ENCODE data around the gene MB21D2.
A peak's percentile ranks its signal among the peaks of the same experiment; 100 is the strongest.

The MB21D2 gene

DNA sequence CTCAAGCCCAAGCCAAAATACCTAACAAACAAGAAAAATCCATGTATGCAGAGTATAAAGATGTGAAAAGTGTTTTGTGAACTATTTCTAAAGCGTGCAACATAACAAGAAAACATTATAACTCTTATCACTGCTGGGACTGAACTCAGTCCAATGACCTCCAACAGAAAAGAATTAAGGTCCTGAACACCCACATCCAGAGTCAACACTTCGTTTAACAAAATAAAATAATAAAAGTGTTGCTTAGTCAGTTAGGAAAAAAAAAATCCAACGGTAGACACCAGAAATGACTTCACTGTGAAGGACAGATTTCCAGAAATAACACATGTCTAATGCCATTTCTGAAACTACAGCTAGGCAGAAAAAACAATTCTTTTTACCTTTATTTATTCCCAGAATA lies 28.0 kb downstream of the MB21D2 start:
- DNase-seq, result no peak

DNA sequence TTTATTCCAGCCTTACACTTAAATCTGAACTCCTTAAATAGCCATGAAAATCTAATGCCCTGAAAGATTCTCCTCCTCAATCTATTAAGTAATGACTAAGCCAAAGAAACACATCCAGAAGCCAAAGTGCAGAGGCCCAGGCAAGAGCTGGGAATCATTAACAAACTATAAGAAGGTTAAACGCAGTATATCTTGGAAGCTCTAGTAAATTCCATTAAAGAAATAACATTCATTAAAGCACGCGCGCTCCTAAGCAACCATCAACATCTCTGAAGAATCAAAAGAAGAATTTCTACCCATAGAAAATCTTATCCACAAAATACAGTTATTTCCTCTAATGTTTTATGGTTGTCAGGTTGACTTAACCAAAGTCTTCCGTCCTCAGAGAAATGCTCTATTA lies 29.5 kb downstream of the MB21D2 start:
- no peak for DNase-seq

DNA sequence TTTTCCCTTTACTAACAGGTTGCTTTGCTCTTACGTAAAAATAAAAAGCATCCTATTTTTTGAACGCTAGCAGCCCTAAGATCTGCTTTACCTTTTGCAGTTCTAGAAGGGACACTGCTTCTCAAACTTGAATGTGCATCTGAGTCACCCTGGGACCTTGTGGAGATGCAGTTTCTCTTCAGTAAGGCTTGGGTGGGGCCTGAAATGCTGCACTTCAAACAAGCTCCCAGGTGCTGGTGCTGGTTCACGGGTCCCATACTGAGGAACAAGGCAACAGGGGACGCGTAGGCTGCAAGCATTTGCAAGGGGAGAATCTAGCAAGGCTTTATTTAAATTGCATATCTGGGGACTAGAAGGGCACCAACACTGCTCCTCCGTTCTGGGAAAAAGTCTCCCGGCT lies 30.0 kb downstream of the MB21D2 start:
- DNase-seq, result no peak

DNA sequence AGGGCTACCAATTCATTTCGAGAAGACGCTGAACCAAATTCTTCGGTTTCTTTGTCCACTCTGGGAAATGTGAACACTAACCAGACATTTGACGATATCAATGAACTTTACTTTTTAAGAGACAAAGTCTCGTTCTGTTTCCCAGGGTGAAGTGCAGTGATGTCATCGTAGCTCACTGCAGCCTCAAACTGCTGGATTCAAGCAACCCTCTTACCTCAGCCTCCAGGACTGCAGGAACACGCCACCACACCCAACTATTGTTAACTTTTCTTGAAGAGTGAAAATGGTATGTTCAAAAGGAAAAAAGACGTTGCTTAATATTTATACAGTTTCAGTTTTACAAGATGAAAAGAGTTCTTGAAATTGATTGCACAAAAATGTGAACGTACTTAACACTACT lies 30.6 kb downstream of the MB21D2 start:
- no peak for DNase-seq

DNA sequence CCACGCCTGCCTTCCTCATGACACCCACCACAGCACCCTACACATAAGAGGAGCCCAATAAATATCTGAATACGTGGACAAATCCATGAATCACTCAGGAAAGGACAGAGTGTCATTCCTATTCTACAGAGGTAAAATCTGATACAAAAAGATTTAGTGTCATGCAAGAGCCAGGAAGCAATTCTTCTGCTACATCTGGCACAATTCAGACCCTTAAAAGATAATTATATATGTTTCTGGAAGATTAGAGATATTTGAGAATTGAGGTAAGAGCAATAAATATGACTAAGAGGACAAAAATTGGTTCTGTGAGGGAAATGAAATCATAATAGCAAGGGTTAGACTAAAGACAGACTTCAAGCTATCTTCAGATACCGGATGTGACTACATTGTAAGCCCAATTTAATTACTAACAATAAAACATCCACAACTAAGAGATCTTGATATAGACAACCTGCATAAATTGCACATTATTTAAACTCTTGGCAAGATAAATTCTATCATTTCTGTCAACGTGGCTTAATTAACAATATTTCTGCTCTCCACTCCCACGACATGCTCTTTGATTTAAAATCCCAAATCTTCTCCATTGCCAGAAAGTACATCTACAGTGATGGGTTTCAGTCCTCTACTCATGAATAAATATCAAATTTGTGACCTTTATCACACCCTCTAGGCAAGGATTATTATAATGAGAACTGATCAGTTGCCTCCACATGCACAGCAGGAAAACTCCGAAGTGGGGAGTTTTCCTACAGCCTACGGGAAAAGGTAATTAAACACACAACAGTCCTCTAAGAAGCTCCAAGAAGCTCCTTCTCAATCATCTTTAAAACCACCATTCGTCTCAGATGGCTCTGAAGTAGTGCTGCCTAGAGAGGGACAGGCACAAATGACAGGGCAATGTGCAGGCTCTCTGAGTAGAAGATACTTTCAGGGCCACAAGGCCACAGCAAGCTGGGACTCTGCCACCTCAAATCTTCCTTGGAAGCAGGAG lies 32.6 kb downstream of the MB21D2 start:
- no peak for DNase-seq

DNA sequence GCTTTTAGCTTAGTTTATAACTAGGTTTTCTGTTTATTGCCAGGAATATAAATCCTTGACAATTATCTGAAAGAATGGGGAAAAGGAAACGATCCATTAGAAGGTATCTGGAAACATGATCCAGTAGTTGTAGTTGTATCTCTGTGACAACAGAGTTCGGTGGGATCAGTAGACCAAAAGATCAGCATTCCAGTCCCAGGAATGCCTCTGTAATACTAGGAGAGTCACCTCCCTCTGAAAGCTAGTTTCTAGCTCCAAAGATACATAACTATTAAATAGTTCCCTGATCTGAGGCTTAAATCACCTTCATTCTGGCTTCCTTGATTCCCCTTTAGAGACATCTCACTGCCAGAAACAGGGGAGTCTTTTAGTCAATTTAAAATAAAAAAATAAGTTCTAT lies 34.1 kb downstream of the MB21D2 start:
- DNase-seq, result no peak

DNA sequence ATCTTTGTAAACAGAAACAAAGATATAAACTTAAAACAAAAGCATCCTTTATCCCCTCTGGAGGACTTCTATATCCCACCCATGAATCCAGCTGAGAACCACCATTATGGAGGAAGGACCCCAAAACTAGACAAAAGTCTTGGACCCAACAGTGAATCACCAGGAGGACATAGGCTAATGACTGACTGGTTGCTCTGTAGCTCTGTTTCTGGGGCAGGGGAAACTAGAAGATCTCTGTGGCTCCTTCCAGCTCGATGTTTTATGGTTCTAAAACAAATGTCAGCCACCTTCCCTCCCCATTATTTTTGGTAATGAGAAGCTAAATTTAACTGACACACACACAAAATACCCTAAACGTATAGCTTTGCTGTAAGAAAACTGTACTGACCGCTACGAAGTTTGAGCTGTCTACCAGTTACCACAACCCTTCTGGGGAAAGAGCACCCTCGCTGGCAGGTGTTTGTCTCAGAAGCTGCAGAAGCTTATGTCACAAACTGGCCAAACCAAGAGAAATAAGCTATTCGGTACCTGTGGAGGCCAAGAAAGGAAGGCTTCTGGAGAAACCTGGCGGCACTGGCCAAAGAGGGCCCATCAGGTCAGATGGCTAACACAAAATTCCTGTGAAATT lies 36.4 kb downstream of the MB21D2 start:
- no peak for DNase-seq

DNA sequence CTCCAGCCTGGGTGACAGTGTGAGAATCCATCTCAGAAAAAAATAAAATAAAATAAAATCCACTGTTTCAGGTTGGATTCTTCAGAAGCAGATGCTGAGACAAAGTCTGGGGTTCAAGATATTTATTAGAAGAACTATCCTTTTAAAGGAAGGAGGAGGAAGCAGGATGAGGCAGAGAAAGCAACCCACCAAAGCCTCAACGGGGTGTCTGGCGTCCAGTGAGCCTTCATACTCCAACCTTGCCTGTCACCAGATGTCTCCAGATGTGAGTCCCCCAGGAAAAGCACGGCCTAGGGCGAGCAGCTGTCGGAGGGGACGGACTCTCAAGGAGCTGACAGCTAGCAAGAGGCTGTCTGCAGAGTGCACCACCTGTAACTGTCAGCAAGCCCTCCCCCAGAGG lies 37.3 kb downstream of the MB21D2 start:
- DNase-seq, result no peak

DNA sequence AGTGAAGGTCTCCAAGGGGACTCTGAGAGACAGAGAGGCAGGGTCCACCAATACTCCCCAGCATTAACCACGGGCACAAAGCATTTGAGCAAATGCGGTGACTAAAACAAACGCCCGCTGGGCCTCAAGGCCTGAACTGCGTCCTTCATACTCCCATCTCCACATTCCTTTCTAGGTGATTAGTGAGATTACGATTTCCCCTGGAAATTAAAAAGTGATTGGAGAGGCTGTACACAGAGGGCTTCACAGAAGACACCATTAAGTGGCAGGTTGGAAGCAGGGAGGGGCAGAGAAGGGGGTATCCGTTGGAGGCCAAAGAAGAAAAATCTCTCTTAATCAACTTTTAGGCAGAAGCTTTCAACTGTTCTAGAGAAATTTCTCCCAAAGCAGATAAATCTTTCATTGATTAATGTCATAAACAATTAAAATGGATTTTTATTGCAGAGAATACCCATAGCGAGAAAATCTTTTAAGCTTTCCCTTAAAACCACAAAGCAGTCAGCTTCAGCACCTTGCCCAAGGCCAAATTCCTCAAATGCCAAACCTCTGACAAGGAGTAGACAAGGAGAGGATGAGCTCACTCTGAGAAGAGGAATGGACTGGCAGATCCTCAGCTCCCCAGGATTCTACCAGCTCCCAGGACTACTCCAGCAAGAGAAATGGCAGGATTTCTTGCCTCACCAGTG lies 38.2 kb downstream of the MB21D2 start:
- DNase-seq, result peak; percentile 63

DNA sequence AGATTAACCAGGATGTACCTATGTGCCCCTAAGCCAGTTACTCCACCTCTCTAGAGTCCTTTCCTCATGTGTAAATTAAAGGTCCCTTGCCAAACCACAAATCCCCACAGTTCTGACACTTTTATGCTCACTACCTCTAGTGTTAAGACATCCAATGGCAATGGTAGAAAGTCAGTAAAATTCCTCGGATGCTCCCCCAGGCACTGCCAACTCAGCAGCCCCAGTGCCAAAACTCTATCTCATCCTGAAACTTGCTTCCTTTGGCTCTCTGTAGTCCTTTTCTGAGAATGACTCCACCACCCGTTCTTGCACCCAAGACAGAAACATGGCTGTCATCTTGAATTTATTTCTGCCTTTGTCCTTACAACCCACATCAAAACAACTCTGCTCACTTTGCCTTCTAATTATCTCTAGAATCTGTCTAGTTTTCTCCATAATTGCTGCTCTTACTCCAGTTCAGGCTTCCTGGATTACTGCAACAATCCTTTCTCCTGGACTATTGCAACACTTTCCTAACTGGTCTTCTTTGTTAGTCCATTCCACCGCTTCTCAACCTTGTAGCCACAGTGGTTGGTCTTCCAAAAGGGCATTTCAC lies 41.6 kb downstream of the MB21D2 start:
- no peak for DNase-seq

DNA sequence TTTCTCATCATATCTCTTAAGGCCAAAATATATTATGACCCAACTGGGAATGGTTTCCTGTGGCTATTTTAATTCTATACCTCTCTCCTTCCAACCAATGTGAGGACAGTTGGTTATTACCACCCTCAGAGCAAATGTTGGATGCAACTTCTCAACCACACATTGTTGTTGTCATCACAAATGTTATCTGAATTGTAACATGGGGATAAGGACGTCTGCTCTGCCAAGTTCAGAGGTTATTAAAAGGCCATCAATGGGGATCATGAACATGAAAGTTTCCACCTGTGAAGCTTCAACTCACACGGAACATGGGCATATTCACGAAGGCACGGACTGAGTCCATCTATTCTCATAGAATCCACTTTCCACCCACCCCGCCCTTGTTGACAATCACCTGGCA lies 46.8 kb downstream of the MB21D2 start:
- no peak for DNase-seq

DNA sequence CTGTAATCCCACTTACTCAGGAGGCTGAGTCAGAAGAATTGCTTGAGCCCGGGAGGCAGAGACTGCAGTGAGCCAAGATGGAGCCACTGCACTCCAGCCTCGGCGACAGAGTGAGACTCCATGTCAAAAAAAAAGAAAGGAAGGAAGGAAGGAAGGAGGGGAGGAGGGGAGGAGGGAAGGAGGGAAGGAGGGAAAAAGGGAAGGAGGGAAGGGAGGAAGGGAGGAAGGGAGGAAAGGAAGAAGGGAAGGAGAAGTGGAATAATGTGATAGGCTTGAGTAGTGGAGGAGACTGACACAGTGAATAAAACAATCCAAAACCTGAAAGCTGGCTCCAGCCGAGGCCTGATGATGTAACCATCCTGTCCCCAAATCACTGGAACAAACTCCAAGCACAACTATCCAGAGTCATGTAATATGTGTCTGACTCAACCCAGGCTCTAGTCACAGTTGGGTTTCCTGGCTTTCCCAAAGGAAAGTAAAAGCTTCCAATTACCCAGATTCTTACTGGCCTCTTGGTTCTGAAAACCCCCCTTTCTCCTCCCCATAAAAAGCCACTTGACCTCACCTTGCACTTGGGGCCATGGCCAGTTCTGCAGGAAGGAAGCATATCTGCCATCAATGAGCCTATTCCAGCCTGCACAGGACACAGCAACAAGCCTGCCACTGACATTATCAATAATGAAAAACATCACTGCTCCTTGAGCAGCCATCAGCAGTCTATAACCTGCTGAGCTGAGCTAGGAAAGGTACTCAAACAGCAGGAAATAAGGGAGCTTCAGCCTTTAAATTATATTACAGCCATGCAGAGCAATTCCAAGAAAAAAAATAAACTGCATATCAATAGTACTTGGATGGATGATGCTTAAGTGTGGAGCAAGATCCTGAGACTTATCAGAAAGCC lies 48.3 kb downstream of the MB21D2 start:
- DNase-seq, result no peak

DNA sequence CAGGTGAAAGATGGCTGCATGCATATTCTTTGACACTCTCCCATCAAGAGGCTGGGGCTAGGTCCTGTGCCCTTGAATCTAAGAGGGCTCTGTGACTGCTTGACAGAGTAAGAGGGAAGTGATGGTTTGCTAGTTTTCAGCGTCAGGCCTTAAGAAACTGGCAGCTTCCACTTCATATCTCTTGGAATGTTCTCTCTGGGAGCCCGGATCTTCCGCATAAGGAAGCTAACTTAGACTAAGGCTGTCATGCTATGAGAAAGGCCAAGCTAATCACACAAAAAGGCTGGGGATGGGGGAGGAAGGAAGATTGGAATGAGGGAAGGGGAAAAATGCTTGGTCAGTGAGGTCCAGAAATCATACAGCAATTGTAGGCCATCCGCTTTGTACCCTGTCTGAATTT lies 50.0 kb downstream of the MB21D2 start:
- DNase-seq, result no peak

DNA sequence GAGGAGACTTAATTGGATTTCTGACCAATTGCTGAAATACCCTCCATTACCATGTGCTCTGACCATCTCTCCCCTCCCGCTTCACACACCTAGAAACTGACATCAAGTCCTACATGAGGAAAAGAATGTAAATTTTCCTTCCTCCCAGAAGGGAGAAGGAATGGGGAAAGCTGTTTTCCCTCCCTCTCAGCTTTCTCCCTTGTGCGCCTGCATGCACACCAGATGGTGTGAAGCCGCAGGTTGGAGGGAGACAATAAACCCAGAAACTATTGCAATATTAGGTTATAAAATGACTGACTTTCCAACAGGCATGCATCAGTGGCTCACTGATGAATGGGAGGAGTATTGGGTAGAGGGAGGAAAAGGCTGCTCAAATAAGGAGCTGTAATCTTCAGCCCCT lies 50.9 kb downstream of the MB21D2 start:
- no peak for DNase-seq

DNA sequence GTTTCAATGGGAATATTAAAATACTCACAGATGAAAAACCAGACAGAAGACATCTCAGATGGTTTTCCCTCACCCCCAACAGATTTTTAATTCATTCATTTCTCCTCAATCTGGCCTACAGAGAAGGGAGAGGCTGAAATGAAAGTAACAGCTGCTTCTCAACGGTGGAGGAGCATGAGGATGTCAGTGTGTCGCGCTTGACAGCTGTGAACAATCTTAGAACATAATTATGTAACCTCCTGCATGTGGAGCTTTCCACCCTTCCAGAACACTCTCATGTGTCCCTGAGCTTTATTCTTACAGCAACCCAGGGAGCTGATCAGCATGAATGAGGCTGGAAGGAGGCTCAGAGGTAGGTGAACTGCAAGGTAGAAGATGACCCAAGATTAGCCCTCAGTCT lies 52.7 kb downstream of the MB21D2 start:
- DNase-seq, result no peak

DNA sequence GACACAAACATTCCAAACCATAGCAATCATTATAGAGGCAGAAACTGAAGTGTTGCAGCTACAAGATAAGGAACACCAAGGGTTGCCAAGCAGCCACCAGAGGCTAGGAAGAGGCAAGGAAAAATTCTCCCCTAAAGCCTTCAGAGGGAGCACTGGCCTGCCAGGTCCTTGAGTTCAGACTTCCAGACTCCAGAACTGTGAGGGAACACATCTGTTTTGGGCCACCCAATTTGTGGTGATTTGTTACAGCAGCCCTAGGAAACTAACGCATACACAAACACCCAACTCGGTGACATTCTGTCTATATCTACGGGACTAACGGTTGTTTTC lies 54.6 kb downstream of the MB21D2 start:
- no peak for DNase-seq

DNA sequence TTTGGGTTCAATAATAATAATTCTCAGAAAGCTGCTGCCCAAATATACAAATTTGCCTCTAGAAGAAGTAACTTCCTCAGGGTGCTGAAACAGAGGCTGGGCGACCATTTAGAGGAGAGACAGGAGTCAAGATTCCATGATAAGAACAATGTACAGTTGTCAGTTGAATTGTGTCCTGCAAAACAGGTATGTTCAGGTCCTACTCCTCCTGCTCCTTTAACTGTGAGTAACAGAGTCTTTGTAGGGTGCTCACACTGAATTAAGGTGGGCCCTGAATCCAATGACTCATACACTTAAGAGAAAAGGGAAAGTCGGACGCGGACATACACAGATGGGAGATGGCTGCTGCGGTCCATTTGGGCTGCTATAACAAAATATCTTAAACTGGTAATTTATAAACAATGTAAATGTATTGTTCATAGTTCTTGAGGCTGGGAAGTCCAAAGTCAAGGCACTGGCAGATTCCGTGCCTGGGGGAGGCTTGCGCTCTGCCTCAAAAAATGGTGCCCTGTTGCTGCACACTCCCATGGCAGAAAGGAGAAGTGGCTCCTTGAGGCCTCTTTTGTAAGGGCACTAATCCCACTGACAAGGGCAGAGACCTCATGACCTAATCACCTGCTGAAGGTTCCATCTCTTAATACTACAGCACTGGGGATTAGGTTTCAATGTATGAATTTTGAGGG lies 55.1 kb downstream of the MB21D2 start:
- DNase-seq, result no peak

DNA sequence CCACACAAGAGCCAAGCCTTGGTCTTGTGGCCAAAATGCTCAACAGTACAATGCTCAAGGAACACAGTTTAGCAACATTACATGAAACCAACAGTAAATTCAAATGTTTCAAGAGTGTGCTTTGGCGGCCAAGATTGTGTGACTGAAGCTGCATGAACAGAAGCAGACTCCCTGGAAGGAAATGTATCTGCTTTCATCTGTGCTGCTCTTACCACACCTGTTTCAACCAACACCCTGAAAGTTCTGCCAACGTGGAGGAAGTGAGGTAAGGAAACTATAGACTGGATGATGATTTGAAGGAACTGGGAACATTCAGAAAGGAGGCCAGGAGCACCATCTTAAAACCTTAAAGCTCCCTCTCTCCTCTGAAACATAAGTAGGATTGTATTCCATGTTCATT lies 55.7 kb downstream of the MB21D2 start:
- DNase-seq, result no peak

DNA sequence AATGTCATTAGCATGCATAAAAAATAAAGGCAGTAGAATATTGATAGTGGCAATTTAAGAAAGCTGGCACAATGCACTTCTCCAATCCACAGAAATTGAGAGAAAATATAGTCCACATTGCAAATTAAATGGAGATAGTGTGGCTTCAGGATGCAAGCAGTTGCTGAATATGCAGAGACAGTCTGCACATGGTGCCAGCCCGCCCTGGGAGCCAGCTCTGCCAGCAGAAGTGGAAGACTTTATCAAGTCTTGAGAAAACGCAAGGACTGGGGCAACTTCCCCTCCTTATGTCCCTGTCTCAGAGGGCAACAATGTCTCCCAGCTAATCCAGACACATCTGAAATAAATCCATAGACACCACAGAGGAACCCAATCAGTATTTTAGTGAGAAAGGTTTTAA lies 57.2 kb downstream of the MB21D2 start:
- no peak for DNase-seq

DNA sequence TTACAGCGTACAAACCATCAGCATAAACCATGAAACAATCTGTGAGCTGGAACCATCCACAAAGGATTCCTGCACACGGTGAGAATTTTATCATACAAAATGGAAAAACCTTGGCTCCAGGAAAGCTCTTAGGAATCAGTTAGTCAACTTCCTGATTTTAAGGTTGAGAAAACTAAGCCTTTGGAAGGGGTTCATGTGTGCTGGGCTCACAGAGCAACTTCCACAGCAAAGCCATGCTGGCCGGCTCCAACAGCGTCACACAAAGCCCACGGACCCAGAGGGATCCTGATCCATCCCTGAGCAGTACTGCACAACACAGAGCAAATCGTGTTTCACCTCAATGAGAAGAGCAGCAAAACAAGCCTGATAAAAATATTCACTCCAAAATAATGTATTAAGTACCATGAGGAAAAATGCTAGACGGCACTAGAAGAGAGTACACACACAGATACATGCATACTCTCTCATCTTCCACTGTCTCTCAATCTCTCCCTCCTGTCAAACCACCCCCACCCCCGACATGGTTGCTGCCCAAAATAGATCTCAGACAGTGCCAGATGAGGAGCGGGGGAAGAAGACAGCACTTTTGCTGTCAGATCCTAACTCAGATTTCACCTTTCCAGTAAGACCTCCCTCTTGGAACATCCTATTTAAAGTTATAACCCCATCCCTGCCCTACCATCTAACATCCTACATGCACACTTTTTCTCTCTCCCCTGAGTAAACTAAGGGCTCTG lies 58.6 kb downstream of the MB21D2 start:
- no peak for DNase-seq

DNA sequence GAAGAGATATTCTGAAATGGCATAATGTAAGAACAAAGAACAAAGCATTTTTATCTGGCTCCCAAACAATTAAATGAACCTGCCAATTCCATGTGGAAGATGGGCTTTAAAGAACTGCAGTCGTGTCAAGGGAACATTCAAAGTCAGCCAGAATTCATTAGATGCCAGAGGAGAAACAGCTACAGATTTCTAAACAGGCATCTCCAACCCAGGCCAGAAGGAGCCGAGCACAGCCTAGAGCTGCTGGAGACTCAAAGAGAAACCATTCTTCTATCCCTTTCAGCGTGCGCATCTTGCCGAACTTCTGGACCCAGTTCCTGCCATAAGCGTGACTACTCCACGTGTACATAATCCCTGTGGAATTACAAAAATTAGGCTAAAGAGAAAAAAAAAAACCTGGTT lies 60.4 kb downstream of the MB21D2 start:
- no peak for DNase-seq
